ENCODE results near the gene TMED4. TPM values are rescaled to one million over a fixed set of nuclear protein-coding genes. Genes with fewer than 3 reads are reported as not detected.

Gene TMED4
- total RNA-seq, 2 experiments from 2014 or later, result 74.6 to 76.2 TPM

GRCh38 chr7:44590910-44591309 is 8.9 kb upstream of the TMED4 start:
- no peaks in the 10 kb centered on the region for H3K27me3 Mint-ChIP-seq
- TF ChIP-seq, protein P1, sequence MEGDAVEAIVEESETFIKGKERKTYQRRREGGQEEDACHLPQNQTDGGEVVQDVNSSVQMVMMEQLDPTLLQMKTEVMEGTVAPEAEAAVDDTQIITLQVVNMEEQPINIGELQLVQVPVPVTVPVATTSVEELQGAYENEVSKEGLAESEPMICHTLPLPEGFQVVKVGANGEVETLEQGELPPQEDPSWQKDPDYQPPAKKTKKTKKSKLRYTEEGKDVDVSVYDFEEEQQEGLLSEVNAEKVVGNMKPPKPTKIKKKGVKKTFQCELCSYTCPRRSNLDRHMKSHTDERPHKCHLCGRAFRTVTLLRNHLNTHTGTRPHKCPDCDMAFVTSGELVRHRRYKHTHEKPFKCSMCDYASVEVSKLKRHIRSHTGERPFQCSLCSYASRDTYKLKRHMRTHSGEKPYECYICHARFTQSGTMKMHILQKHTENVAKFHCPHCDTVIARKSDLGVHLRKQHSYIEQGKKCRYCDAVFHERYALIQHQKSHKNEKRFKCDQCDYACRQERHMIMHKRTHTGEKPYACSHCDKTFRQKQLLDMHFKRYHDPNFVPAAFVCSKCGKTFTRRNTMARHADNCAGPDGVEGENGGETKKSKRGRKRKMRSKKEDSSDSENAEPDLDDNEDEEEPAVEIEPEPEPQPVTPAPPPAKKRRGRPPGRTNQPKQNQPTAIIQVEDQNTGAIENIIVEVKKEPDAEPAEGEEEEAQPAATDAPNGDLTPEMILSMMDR (IDR thresholded peaks at IDR 0.05), result no peak
- ChIA-PET POLR2A (interaction anchor here (0.8 to 1.4 kb wide), 3 partner anchors 8 to 256 kb away, joined by 3 to 4 read pairs (median 3); no protein-coding TSS in a partner anchor), CTCF (no interaction called here)
- H3K4me1 Mint-ChIP-seq (ENCODE audit: low read depth), result peaks cover 5% of the 10 kb centered on the region
- ATAC-seq (no peak), DNase-seq (no peak)
- H3K4me3 Mint-ChIP-seq, result no peak overlapping the region
- no peaks in the 10 kb centered on the region for H3K36me3 Mint-ChIP-seq (ENCODE audit: low read depth)
- intact Hi-C loops (cut with micrococcal nuclease), result no loop called here
- H3K27ac Mint-ChIP-seq, result no peak overlapping the region
- no peaks in the 10 kb centered on the region for H3K9me3 Mint-ChIP-seq

GRCh38 chr7:44587843-44588711 is 6.0 kb upstream of the TMED4 start:
- DNase-seq, result peak; percentile 85
- H3K27me3 Mint-ChIP-seq, result no peaks in the 10 kb centered on the region
- H3K9me3 Mint-ChIP-seq, result no peaks in the 10 kb centered on the region
- H3K36me3 Mint-ChIP-seq (ENCODE audit: low read depth), result no peaks in the 10 kb centered on the region
- peak; percentile 89 for ATAC-seq
- H3K27ac Mint-ChIP-seq, result no peak overlapping the region
- H3K4me1 Mint-ChIP-seq (ENCODE audit: low read depth), result peaks cover 8% of the 10 kb centered on the region
- POLR2A ChIA-PET, result interaction anchor here (0.8 to 1.2 kb wide), 3 partner anchors 15 to 236 kb away, joined by 3 to 7 read pairs (median 3); partner anchors contain the start of gene DDX56
- TF ChIP-seq, protein P1 (IDR thresholded peaks at IDR 0.05), result peak; percentile 79
- no peak overlapping the region for H3K4me3 Mint-ChIP-seq
- CTCF ChIA-PET, result interaction anchor here (0.5 to 1.6 kb wide), 12 partner anchors 12 to 338 kb away, joined by 3 to 6 read pairs (median 4); no protein-coding TSS in a partner anchor
- intact Hi-C loops (cut with micrococcal nuclease), result loop anchor here (10.0 kb wide), 1 partner anchor 167 kb away; no protein-coding TSS in a partner anchor

DNA sequence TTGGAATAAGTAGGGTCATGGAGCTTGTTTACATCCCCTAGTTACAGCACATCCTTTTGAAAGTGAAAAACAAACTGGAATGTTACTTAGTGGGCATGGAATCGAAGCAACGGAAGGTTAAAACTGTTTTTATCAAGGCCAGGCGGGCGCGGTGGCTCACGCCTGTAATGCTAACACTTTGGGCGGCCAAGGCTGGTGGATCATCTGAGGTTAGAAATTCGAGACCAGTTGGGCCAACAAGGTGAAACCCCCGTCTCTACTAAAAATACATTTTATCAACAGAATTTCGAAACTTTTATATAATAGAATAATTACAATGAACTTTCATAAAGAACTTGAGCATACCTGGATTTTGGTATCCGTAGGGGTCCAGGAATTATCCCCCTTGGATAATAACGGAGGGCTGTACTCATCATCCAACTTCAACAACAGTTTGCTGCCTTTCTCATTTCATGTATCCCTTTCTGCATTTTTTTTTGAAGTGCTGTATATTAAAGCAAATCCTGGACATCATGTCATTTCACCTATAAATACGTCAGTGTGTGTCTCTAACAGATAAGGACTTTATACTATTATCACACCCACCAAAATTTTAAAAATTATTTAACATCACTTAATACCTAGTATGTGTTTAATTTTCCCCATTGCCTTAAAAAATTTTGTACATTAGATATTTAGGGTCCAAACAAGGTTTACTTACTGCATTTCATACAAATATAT is 1.3 kb upstream of the TMED4 start:
- Mint-ChIP-seq H3K27ac (peak overlapping the region; percentile 95), H3K4me3 (peak overlapping the region; percentile 93), H3K27me3 (no peaks in the 10 kb centered on the region), H3K4me1 (ENCODE audit: low read depth) (peaks cover 32% of the 10 kb centered on the region), H3K36me3 (ENCODE audit: low read depth) (peaks cover 28% of the 10 kb centered on the region), H3K9me3 (no peaks in the 10 kb centered on the region)
- CTCF ChIA-PET, result interaction anchor here (0.9 to 1.5 kb wide), 3 partner anchors 9 to 73 kb away, joined by 3 read pairs; partner anchors contain the start of gene DDX56
- DNase-seq, result no peak
- TF ChIP-seq, protein P1 (IDR thresholded peaks at IDR 0.05), result no peak
- POLR2A ChIA-PET, result interaction anchor here (0.8 to 3.2 kb wide), 9 partner anchors 8 to 302 kb away, joined by 3 to 32 read pairs (median 4); partner anchors contain the start of genes DDX56, OGDH and PURB
- ATAC-seq, result no peak
- intact Hi-C loops (cut with micrococcal nuclease), result loop anchor here (5.0 to 10.0 kb wide), 2 partner anchors 171 to 264 kb away; partner anchors contain the start of gene H2AZ2

DNA sequence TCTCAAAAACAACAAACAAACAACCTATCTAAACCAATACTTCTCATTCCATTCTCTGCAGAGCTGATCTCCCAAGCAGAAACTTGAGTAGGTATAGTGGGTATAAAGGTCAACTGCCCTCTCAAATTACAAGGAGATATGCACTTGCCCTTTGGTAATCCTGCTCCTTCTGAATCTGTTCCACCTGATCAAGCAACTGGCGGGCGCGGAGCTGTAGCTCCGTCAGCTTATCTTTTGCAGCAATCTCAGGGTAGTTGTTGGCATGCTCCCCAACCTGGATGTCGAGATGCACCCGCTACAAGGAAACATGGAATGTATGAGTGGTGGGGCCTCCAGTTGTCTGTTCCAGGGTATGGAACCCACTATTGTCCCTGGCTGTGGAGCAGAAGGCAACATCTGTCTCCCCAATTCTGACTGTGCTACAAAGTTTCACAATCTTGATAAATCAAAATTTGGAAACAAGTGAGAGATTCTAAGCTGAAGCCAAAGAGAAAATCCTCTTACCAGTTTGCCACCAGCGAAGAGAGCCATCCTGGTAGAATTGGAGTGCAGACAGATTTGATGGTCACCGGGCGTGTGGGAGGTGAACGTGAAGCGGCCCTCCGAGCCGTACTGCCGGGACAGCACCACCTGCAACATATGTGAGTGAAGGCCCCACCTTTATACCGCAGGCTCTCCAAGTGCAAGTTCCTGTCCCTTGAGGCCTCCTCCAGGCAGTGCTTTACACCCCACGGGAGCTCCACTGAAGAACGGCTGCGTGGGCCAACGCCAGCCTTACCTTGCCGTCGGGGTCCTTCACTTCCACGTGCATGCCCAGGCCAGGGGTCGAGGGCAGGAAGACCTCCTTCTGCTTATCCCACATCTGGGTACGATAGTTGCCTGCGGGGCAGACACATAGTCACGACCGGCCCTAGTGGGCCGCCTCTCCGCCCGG is 819 bp downstream of the TMED4 start:
- H3K9me3 Mint-ChIP-seq, result no peaks in the 10 kb centered on the region
- H3K4me1 Mint-ChIP-seq (ENCODE audit: low read depth), result peaks cover 30% of the 10 kb centered on the region
- ATAC-seq, result peak; percentile 37
- H3K36me3 Mint-ChIP-seq (ENCODE audit: low read depth), result peaks cover 31% of the 10 kb centered on the region
- ChIA-PET POLR2A (interaction anchor here (0.5 to 3.2 kb wide), 18 partner anchors 9 to 1649 kb away, joined by 3 to 32 read pairs (median 4); partner anchors contain the start of genes DDX56, H2AZ2, MRPL32 and OGDH), CTCF (interaction anchor here (0.7 to 3.9 kb wide), 9 partner anchors 10 to 304 kb away, joined by 3 to 28 read pairs (median 4); partner anchors contain the start of genes H2AZ2 and PURB)
- H3K4me3 Mint-ChIP-seq, result peak overlapping the region; percentile 93
- H3K27ac Mint-ChIP-seq, result peak overlapping the region; percentile 95
- intact Hi-C loops (cut with micrococcal nuclease), result loop anchor here (5.0 to 10.0 kb wide), 2 partner anchors 174 to 266 kb away; partner anchors contain the start of gene H2AZ2
- TF ChIP-seq, protein P1 (IDR thresholded peaks at IDR 0.05), result no peak
- no peaks in the 10 kb centered on the region for H3K27me3 Mint-ChIP-seq
- peak; percentile 75 for DNase-seq

Measured in activated CD8-positive, alpha-beta T cell treated with anti-CD3 and anti-CD28 coated beads for 36 hours (primary cell).